Measurements from ENCODE around the gene SCPEP1. TPM values are rescaled to one million over a fixed set of nuclear protein-coding genes. Genes with fewer than 3 reads are reported as not detected.

Gene SCPEP1
- total RNA-seq, 1 donor from 2014 or later, result 11.6 TPM

DNA sequence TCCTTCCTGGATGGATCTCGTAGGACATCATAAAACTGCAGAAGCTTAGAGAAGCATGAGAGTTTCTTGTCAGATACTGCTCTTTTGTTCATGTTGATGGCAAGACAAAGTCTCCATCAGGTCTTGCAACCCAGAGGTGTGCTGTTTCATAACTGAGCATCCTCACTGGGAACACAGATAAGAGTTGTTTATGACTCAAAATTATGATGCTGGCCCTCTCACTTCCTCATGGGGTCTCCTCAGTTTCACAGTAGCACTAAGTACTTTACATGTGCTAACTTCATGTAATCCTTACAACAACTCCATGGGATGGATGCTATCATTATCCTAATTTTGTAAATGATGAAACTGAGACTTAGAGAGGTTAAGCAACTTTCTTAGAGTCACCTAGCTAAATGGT lies 14.4 kb downstream of the SCPEP1 start:
- H3K4me3 Mint-ChIP-seq, result no peak overlapping the region
- H3K27me3 Mint-ChIP-seq (ENCODE audit: insufficient read depth), result no peaks in the 10 kb centered on the region
- H3K36me3 Mint-ChIP-seq (ENCODE audit: low read depth), result no peaks in the 10 kb centered on the region
- H3K9me3 Mint-ChIP-seq, result no peaks in the 10 kb centered on the region
- H3K4me1 Mint-ChIP-seq (ENCODE audit: low read depth), result no peaks in the 10 kb centered on the region
- intact Hi-C loops (cut with micrococcal nuclease), result no loop called here
- no peak overlapping the region for H3K27ac Mint-ChIP-seq
- no peak for DNase-seq (ENCODE audit: low spot score)

DNA sequence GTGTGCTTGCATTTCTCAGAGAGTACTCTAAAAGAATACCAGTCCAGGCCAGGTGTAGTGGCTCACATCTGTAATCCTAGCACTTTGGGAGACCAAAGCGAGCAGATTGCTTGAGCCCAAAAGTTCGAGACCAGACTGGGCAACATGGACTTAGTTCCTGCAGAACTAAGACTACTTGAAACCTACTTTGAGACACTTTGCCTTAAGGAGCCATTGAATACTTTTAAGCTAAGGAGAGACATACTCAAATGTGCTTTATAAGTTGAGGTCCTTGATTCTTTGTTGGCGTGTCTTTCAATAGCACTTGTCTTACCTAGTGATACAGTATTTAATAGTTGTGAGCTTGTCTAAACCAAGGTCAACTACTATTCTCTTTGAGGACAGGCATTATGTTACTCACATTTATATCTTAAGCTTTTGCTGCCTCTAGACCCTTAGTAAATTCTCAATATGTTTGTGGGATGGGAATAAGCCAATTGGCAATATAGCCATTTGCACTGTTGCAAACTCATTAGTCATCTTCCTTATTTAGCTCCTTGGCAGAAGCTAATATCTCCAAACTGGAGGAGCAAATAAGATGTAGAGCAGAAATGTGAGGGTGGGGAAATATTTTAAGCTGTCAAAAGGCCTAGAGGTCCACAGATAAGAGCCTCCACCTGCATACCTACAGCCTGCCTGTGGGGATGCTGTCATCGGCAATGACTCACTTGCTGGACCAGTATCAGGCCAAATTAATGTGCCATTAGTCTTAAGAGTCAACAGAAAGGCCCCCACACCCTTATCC lies 16.3 kb downstream of the SCPEP1 start:
- no peak for DNase-seq (ENCODE audit: low spot score)
- Mint-ChIP-seq H3K27me3 (ENCODE audit: insufficient read depth) (no peaks in the 10 kb centered on the region), H3K4me3 (no peak overlapping the region), H3K4me1 (ENCODE audit: low read depth) (no peaks in the 10 kb centered on the region), H3K9me3 (no peaks in the 10 kb centered on the region), H3K27ac (no peak overlapping the region), H3K36me3 (ENCODE audit: low read depth) (no peaks in the 10 kb centered on the region)
- intact Hi-C loops (cut with micrococcal nuclease), result no loop called here

- no peaks in the 10 kb centered on the region for H3K9me3 Mint-ChIP-seq
- intact Hi-C loops (cut with micrococcal nuclease), result no loop called here
- DNase-seq (ENCODE audit: low spot score), result no peak
- H3K4me1 Mint-ChIP-seq (ENCODE audit: low read depth), result no peaks in the 10 kb centered on the region
- H3K27me3 Mint-ChIP-seq (ENCODE audit: insufficient read depth), result no peaks in the 10 kb centered on the region
- no peak overlapping the region for H3K4me3 Mint-ChIP-seq
- H3K36me3 Mint-ChIP-seq (ENCODE audit: low read depth), result no peaks in the 10 kb centered on the region
- no peak overlapping the region for H3K27ac Mint-ChIP-seq
Observed at GRCh38 chr17:56995766-56996165, 17.8 kb downstream of the SCPEP1 start.

DNA sequence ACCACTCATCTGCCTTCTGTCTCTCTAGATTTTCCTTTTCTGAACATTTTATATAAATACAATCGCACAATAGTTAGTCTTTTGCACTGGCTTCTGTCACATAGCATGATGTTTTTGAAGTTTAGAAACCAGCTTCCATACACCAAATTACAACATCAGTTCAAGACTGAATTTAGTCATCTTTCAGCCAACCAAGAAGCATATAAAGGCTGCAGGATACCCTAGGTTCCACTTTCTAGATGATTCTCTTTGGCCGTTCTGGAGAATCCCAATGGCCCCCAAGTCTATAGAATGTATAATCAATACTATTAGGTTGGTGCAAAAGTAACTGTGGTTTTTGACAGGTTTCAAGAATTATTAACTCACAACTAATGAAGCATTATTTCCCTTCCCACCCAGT lies 19.4 kb downstream of the SCPEP1 start:
- intact Hi-C loops (cut with micrococcal nuclease), result no loop called here

GRCh38 chr17:57001541-57001940 lies 23.6 kb downstream of the SCPEP1 start:
- intact Hi-C loops (cut with micrococcal nuclease), result no loop called here
- Mint-ChIP-seq H3K36me3 (ENCODE audit: low read depth) (no peaks in the 10 kb centered on the region), H3K4me3 (no peak overlapping the region), H3K27ac (no peak overlapping the region), H3K9me3 (no peaks in the 10 kb centered on the region), H3K4me1 (ENCODE audit: low read depth) (no peaks in the 10 kb centered on the region), H3K27me3 (ENCODE audit: insufficient read depth) (no peaks in the 10 kb centered on the region)
- no peak for DNase-seq (ENCODE audit: low spot score)

More for the DNA sequence above, 19.4 kb downstream of the SCPEP1 start:
- no peaks in the 10 kb centered on the region for H3K27me3 Mint-ChIP-seq (ENCODE audit: insufficient read depth)
- H3K4me1 Mint-ChIP-seq (ENCODE audit: low read depth), result no peaks in the 10 kb centered on the region
- H3K4me3 Mint-ChIP-seq, result no peak overlapping the region
- no peak overlapping the region for H3K27ac Mint-ChIP-seq
- H3K9me3 Mint-ChIP-seq, result no peaks in the 10 kb centered on the region
- DNase-seq (ENCODE audit: low spot score), result no peak
- H3K36me3 Mint-ChIP-seq (ENCODE audit: low read depth), result no peaks in the 10 kb centered on the region

GRCh38 chr17:57002904-57003303 lies 25.0 kb downstream of the SCPEP1 start:
- DNase-seq (ENCODE audit: low spot score), result no peak
- Mint-ChIP-seq H3K4me3 (no peak overlapping the region), H3K27me3 (ENCODE audit: insufficient read depth) (no peaks in the 10 kb centered on the region), H3K9me3 (no peaks in the 10 kb centered on the region), H3K4me1 (ENCODE audit: low read depth) (no peaks in the 10 kb centered on the region), H3K27ac (no peak overlapping the region), H3K36me3 (ENCODE audit: low read depth) (no peaks in the 10 kb centered on the region)
- intact Hi-C loops (cut with micrococcal nuclease), result no loop called here

DNA sequence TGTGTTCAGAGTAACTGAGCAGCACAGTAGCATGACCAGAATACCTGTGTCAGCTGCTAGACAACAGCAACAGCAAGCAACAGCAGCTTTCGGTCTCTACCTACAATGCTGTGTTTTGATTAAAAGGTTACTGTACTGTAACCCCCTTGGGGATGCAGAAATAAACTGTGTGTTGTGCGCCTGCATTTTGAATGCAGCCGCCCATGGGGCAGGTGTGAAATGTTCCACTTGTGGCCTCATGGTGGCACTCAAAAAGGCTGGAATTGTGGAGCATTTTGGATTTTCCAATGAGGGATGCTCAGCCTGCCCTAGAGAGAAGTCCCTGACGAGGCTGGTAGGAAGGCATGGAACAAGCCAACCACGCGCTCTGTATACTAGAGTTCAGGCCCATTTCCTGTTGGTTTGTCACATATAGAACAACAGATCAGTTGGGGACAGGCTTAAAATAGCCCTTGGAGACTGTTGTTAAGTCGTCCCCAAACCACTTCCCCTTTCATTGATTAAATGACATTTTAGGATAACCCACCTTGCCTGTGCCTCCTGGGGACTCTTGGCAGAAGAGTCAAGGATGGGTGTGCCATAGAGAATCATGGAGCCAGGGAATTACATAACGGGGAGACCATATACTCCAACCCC lies 27.1 kb downstream of the SCPEP1 start:
- H3K36me3 Mint-ChIP-seq (ENCODE audit: low read depth), result no peaks in the 10 kb centered on the region
- H3K4me3 Mint-ChIP-seq, result no peak overlapping the region
- peaks cover 5% of the 10 kb centered on the region for H3K27me3 Mint-ChIP-seq (ENCODE audit: insufficient read depth)
- no peak overlapping the region for H3K27ac Mint-ChIP-seq
- no peak for DNase-seq (ENCODE audit: low spot score)
- H3K4me1 Mint-ChIP-seq (ENCODE audit: low read depth), result peaks cover 11% of the 10 kb centered on the region
- no peaks in the 10 kb centered on the region for H3K9me3 Mint-ChIP-seq
- intact Hi-C loops (cut with micrococcal nuclease), result no loop called here

- Mint-ChIP-seq H3K27me3 (ENCODE audit: insufficient read depth) (peaks cover 5% of the 10 kb centered on the region), H3K36me3 (ENCODE audit: low read depth) (no peaks in the 10 kb centered on the region), H3K4me3 (no peak overlapping the region), H3K4me1 (ENCODE audit: low read depth) (peaks cover 14% of the 10 kb centered on the region), H3K27ac (no peak overlapping the region), H3K9me3 (no peaks in the 10 kb centered on the region)
- no peak for DNase-seq (ENCODE audit: low spot score)
- intact Hi-C loops (cut with micrococcal nuclease), result no loop called here
Observed at GRCh38 chr17:57006040-57006439, 28.1 kb downstream of the SCPEP1 start.

DNA sequence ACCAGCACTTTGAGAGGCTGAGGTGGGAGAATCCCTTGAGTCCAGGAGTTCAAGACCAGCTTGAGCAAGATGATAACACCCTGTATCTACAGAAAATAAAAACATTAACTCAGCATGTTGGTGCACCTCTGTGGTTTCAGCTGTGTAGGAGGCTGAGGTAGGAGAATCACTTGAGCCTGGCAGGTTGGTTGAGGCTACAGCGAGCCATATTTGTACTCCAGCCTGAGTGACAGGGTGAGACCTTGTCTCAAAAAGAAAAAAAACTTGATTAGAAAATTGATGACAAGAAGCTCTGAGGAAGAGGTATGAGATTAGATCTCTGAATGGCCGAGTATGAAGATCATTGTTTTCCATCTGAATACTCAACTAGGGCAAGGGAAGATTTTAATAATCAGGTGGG lies 31.0 kb downstream of the SCPEP1 start:
- intact Hi-C loops (cut with micrococcal nuclease), result no loop called here
- no peaks in the 10 kb centered on the region for H3K9me3 Mint-ChIP-seq
- peaks cover 14% of the 10 kb centered on the region for H3K4me1 Mint-ChIP-seq (ENCODE audit: low read depth)
- DNase-seq (ENCODE audit: low spot score), result no peak
- peaks cover 11% of the 10 kb centered on the region for H3K27me3 Mint-ChIP-seq (ENCODE audit: insufficient read depth)
- H3K36me3 Mint-ChIP-seq (ENCODE audit: low read depth), result no peaks in the 10 kb centered on the region
- no peak overlapping the region for H3K4me3 Mint-ChIP-seq
- no peak overlapping the region for H3K27ac Mint-ChIP-seq

GRCh38 chr17:57009737-57010445 lies 32.0 kb downstream of the SCPEP1 start:
- Mint-ChIP-seq H3K27ac (no peak overlapping the region), H3K4me1 (ENCODE audit: low read depth) (peaks cover 14% of the 10 kb centered on the region), H3K9me3 (no peaks in the 10 kb centered on the region), H3K27me3 (ENCODE audit: insufficient read depth) (peaks cover 11% of the 10 kb centered on the region), H3K4me3 (no peak overlapping the region), H3K36me3 (ENCODE audit: low read depth) (no peaks in the 10 kb centered on the region)
- intact Hi-C loops (cut with micrococcal nuclease), result no loop called here
- peak; percentile 22 for DNase-seq (ENCODE audit: low spot score)

DNA sequence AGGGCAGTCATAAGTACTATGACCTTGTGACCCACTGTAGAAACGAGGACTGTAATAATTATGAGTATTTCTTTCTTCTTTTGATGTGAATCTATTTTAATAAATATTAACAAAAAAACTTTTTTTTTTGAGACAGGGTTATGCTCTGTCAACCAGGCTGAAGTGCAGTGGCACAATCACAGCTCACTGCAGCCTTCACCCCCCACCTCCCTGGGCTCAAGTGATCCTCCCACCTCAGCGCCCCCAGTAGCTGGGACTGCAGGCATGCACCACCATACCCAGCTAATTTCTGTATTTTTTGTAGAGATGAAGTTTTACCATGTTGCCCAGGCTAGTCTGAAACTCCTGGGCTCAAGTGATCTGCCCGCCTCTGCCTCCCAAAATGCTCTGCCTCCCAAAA lies 32.6 kb downstream of the SCPEP1 start:
- Mint-ChIP-seq H3K27ac (no peak overlapping the region), H3K27me3 (ENCODE audit: insufficient read depth) (peaks cover 11% of the 10 kb centered on the region), H3K9me3 (no peaks in the 10 kb centered on the region), H3K4me1 (ENCODE audit: low read depth) (peaks cover 14% of the 10 kb centered on the region), H3K4me3 (no peak overlapping the region), H3K36me3 (ENCODE audit: low read depth) (no peaks in the 10 kb centered on the region)
- DNase-seq (ENCODE audit: low spot score), result no peak
- intact Hi-C loops (cut with micrococcal nuclease), result no loop called here

DNA sequence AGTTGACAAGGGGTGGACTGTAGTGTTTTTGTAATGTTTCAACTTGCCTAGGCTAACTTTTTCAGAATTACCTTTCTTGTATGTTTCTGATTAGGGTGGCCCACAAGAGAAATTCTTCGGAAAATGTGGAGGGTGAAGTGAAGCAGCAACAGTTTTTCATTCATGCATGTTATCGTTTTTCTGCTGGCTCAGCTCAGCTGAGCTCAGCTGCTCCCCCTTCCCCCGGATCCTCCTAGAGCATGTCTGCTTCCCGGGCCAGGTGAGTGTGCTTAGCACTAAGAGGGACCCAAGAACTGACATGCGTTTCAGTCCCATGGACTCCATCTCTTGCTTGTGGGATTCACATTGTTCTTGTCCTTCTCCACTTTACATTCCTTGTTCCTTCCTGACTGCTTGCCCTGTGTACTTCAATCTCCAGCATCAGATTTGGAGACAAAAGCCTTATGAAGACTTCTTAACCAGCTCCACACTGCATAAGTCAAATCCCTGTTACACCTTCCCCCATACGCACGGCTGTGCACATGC lies 33.6 kb downstream of the SCPEP1 start:
- Mint-ChIP-seq H3K9me3 (no peaks in the 10 kb centered on the region), H3K27ac (no peak overlapping the region), H3K4me3 (no peak overlapping the region), H3K27me3 (ENCODE audit: insufficient read depth) (peaks cover 12% of the 10 kb centered on the region), H3K4me1 (ENCODE audit: low read depth) (peaks cover 14% of the 10 kb centered on the region), H3K36me3 (ENCODE audit: low read depth) (no peaks in the 10 kb centered on the region)
- no peak for DNase-seq (ENCODE audit: low spot score)
- intact Hi-C loops (cut with micrococcal nuclease), result no loop called here

All from activated T-helper 1 cell treated with anti-CD3 and anti-CD28 coated beads, Interleukin-12 subunit alpha, Interleukin-12 subunit beta, Interleukin-2, Interleukin-4 antibody, amounts not matched to agents 30 ng/mL and 10 ng/mL and 1 ng/mL, durations not matched to agents 14 hours and 24 hours and 36 hours (primary cell).